HG03139 (cell line): Measurements from ENCODE around the gene ZDHHC1.
"Not testable (repeated sequence)": the region's sequence is repeated elsewhere in the genome, so short reads cannot be mapped to it uniquely, and the experiment has no call there.

Source experiments
- ATAC-seq: cut with Tn5 transposase; IDR thresholded peaks from one replicate; pipeline ENCODE4 v1.9.1; 2021; ENCODE audit not compliant: unreplicated experiment

ZDHHC1 gene

DNA sequence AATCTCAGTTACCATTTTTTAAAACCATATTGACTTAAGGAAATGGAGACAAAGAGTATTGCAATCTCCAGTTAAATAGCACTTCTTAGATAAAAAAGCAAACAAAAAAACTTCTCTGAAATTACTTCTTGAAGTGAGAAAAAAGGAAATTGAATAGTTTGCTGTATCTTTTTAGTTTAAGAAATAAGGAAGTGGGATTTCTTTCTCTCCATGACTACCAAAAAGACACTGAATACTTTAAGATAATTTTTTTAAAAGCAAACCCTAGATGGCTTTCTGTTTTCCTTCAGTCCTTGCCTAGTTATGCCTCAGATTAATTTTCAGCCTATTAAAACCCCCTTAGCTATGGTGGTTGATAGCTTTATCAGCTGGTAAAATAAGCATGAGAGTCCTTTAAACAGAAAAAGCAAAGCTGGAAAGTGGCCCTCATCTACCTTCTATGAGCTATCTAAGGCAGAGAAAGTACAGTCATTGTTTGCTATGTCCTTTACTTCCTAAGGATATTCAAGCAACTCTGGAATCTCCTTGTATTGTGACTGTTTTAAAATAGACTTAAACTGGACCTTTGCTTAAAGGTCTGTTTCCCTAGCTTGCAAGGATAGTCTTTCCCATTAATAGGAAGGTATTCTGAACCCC, 51.6 kb downstream of the ZDHHC1 start:
- no peak for ATAC-seq

DNA sequence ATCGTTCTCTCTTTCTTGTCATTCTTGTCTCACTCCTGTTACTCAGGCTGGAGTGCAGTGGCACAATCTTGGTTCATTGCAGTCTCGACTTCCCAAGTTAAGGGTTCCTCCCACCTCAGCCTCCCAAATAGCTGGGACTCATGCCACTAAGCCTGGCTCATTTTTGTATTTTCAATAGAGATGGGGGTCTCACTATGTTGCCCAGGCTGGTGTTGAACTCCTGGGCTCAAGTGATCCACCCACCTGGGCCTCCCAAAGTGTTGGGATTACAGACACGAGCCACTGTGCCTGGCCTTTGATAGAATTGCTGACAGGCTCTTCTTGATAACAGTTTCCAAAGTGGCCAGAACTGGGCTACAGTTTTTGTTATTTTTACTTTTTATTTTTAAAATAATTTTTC, 55.2 kb downstream of the ZDHHC1 start:
- ATAC-seq = no peak

DNA sequence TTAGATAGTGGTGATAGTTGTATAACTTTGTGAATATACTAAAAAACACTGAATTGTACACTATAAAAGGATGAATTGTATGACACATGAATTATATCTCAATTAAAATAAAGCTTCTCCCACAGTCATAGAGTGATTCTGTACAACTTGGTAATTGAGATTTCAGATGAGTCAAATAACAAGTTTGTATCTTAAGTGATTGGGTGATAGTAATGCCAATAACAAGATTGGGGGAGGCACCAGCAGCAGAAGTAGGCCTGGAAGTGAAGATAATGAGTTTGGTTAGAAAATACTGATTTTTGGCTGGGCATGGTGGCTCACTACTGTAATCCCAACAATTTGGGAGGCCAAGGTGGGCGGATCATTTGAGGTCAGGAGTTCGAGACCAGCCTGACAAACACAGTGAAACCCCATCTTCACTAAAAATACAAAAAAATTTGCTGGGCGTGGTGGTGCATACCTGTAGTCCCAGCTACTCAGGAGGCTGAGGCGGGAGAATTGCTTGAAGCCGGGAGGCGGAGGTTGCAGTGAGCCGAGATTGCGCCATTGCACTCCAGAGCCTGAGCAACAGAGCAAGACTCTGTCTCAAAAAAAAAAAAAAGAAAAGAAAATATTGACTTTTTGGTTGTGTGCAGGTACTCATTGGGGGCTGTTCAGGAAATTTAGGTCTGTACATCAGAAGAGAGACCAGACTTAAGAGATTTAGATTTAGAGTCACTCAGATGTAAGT, 56.6 kb downstream of the ZDHHC1 start:
- ATAC-seq = not testable (repeated sequence)

DNA sequence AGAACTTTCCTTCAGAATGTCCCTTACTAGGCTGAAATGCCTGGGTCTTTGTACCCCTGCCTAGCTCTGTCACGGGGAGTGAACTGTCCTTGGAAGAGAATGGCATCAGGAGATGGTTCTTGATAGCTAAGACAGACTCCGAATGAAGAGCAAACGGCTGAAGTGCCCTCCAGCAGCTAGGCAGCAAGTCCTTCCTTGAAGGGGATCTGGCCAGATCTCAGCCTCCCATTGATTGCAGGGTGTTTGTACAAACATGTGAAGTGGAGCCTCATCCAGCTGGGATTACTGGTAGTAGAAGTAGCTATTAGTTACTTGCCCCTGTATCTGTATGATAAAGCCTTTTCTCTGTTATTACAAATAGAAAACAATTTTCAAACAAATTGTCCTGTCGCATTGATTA, 58.7 kb downstream of the ZDHHC1 start:
- ATAC-seq = no peak

DNA sequence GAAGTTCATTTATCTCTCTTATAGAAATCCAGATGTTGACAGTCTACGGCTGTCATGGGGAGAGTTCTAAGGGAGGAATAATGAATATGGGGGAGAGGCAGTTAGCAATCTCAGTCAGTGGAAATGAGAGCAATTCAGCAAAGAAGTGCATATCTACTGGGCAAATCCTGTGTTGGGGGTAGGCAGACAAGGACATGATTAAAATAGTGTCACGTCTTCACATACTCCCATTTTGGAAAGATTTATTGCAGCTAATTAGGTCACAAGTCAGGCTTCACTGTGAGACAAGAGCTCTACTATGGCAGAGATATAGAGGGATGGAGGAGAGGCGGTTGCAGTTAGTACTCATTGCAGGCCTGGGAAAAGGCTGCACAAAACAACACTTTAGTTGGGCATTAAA, 59.9 kb downstream of the ZDHHC1 start:
- ATAC-seq = no peak

DNA sequence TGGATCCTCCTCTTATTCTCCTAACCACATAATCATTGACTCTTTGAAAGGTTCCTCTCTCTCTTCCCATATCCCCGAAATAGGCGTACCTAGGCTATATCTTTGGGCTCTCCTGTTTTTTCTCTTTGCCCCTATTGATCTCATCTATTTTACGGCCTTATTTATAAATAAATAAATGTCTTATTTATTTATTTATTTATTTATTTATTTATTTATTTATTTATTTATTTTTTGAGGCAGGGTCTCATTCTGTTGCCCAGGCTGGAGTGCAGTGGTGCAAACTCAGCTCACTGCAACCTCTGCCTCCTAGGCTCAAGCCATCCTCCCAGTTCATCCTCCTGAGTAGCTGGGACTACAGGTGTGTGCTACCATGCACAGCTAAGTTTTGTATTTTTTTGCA, 63.8 kb downstream of the ZDHHC1 start:
- not testable (repeated sequence) for ATAC-seq

DNA sequence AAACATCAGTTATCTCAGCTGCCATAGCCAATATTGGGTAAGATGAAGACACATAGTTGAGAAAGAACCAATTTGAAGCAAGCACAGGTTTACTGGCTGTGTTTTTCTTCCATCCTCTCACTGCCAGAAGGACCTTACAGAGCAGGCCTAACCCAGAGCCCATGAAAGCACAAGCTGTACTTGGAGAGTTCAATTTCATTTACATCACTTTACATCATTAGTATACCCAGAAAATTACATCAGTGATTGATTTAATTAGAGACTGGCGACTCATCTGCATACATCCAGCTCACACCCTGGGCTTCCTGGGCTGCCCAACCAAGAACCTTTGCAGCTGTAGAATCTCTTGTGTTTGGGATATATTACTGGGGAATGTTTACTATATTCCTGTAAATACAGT, 66.0 kb downstream of the ZDHHC1 start:
- ATAC-seq = no peak

DNA sequence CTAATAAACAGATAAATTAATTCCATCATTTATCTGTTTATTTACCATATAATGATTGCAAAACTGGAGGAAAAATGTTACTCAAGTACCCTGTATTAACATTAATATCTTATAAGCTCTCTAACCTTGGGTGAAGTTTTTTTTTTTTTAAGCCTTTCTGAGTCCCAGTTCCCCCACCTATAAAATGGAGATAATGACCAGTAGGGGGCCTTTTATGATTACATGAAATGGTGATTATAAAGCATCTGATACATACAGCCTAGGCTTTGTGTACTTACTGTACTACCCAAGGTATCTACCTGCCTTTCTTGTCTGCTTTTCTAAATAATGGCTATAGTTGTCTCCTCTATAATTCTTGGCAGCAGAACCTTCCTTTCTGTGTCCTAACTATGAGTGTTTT, 67.1 kb downstream of the ZDHHC1 start:
- no peak for ATAC-seq

DNA sequence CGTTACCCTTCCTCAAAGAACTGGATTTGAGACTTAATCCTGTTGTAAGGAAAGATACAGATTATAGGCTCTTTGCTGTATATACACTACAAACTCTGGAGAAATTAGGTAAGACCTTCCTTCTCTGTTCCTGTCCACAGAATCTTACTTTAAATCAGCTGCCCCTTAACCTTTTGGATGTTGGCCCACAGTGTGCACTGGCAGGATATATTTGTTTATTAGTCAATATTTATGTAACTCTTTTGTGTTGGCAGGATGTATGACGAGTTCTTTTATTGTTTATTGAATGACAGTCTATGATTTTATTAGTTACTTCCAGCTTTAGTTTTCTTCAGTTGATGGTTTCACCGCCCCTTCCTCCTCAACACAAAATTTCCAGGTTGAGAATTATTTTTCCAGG, 69.9 kb downstream of the ZDHHC1 start:
- ATAC-seq = no peak

DNA sequence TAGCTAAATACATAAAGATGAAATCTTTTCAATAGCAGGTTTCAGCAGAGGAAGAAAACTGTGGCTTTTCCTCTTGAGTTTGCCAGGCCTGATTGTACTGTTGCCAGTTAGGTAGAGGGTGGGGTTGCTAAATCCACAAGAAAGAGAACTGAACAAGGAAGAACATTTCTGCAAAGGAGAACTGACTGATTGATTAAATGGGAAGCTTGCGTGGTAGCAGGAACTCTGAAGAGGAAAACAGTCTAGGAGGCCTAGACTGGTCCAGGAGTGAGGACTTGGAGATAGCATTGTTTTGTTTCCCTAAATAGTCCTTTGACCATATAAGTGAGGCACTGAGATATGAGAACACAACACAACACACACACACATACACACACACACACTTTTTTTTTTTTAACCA, 70.9 kb downstream of the ZDHHC1 start:
- ATAC-seq = no peak
